IPS DF 19.7 (cell line): ENCODE data around the gene SMAP2.
"Not testable (repeated sequence)": the region's sequence is repeated elsewhere in the genome, so short reads cannot be mapped to it uniquely, and the experiment has no call there.

Experiments
- DNase-seq: peaks from one replicate; pipeline ENCODE4 v3.0.0-alpha.2; 2013; ENCODE audit warnings: low read depth, low spot score

Gene SMAP2

DNA sequence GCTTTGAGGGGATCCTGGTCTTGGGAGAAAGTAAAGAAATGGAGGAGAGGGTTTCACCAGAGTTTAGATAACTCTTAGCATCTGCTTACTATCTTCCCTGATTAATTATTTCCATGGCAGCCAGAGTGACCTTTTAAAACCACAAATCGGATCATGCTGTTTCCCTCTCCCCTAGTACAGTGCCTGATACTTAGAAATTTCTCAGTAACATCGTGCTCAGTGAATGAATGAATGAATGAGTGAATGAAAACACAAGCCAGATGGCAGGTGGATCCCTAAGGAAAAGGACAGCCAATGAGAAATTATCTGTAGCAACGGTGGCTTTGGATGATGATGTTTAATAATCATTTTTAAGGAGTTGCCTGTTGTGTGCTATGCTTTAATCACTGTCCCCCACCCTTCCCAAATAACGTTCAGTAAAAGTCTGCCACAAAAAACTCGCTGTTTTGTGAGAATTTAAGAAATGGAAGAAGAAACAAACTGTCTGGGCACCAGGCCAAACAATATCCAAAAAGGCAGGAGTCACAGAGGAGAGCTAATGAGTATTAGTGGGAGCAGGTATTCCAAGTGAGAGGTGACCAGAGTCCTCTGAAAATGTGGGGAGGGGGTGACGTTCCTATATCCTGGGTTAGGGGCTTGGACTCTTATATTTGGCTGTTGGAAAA, 737 bp upstream of the SMAP2 start:
- no peak for DNase-seq

DNA sequence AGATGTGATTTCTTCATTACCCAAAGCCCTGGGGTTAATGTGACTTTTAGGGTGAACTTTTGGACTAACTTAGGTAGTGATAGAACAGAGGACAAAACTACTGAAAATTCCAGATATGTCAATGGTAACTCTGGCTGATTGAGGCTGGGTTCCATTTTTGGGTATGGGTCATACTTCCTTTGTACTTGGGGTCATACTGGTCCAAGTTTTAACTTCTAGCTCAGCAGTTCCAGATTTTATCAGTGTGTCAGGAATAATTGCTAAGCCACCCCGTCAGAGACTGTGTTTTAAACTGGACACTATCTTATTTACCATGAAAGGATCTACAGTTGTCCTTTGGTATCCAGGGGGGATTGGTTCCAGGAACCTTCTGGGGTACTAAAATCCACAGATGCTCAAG, 4.0 kb downstream of the SMAP2 start:
- no peak for DNase-seq

DNA sequence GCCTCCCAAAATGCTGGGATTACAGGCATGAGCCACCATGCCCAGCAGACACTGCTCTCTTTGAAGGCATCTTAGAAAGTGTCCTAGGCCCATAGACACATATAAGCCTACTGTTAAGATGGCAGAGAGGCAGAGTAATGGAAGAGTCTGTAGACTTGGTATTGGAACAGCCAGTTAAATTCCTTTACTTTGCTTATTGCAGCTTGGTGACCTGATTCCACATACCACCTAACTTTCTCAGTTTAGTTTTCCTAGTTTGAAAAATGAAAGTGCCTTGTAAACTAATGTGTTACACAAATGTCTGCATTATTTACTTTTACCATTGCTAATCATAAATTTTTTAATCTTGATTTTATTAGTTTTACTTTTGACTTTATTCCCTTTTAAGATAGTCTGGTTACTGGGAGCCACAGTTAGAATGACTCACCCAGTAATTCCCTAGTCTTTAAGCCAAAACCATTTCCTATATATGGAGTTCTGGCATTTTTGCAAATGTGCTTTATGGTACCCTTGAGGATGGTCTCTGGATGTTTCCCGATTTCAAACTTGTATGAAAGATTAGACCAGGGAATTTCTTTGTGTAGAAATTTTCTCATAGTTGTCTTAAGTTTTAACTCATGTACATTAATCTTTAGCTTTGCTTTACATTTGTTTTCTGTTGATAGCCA, 6.4 kb downstream of the SMAP2 start:
- no peak for DNase-seq

DNA sequence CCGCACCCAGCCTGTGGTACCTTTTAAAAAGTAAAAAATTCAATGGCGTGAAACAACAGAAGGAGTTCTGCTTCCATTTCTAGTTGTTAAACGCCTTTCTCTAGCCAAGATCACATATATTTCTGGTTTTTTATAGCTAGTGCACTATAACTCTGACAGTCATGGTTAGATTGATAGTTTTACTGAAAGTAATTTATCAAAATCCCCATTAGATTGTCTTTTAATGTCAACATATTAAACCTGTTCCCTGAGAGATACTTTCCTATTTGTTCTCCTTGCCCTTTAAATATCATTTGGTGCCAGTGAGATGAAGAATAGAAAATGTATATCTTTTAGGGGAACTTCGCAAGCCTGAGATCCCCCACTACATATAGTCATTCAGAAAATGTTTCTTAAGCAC, 7.3 kb downstream of the SMAP2 start:
- DNase-seq = no peak

DNA sequence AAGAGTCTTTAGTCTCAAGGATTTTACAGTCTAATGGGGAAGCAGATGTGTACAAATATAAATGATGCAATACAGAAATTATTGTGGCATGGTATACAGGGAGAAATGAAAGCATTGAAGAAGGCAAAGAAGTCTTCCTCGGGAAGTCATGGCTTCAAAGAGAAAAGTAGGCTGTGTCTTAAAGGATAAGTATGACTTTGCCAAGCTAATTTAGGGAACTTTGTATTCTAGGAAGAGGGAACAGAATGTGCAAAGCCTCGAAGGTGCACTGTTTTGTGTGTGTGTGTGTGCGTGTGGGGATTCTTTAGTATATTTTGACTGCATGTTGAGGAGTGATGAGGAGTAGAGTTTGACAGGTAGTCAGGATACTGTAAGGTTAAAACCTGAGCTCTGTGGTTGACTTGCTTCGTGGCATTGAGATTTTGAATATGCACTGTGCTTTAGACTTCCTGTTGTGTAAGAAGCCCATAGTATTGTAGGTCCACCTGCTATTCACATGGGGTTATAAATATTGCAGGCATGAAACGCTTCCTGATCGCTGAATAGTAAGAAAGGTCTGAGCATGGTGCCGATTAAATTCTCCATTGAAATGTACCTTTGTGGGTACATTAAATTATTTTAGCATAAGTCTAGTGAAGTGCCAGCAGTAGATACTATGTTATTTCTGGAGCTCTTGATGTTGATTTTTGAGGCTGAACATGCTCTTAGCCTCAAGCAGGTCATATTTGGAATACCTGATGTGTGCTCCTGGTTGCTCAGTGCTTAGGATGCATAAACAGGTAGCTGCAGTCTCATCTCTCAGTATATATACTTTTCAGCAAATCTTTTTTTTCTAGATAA, 8.0 kb downstream of the SMAP2 start:
- DNase-seq = no peak

DNA sequence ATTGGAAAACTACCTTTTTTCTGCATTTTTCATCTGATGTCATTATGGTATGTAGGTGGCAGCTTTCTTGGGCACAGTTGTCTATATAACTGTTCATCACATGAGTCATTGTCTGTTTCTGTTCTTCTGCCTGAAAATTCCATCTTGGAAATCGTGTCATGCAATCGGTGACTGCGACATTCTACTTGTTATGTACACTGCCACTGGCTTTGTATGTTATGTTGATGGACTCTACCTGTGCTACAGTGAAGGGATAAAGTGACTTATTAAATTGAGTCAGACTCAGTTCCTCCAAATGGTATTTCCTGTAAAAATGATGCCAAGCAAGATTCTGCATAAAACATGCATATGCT, 8.6 kb downstream of the SMAP2 start:
- DNase-seq = no peak

DNA sequence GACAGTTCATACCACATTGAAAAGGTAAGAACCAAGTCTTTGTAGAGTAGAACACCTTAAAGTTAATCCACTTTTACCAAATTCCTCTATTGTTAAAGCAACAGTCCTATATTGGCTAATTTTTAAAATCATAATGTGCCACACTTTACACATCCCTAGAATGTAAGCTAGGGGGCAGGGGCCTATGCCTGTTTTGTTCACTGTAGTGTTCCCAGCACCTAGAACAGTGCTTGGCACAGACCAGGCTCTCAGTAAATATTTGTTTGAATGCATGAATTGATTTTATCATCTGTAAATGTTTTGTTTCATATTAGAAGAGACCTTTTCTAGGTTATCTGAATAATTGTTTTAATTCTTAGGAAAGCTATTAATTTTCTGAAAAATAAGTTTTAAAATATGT, 9.1 kb downstream of the SMAP2 start:
- DNase-seq = no peak

DNA sequence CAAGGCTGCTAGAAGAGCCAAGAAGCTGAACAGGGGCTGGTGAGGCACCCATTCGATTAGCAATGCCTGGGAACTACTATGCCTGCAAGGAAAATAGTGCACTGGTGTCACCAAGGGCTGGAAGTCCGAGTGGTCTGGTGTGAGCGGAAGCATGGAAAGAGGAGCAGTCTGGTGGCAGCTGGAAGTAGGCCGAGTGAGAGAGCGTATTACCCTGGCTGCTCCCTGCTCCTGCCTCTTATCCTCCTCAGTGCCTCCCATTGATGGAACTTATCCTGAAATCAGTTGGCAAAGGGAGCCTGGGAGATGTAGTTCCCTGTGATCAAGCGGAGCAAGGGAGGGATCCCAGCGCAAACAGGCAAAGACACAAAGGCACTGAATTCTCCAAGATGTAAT, 9.6 kb downstream of the SMAP2 start:
- no peak for DNase-seq

DNA sequence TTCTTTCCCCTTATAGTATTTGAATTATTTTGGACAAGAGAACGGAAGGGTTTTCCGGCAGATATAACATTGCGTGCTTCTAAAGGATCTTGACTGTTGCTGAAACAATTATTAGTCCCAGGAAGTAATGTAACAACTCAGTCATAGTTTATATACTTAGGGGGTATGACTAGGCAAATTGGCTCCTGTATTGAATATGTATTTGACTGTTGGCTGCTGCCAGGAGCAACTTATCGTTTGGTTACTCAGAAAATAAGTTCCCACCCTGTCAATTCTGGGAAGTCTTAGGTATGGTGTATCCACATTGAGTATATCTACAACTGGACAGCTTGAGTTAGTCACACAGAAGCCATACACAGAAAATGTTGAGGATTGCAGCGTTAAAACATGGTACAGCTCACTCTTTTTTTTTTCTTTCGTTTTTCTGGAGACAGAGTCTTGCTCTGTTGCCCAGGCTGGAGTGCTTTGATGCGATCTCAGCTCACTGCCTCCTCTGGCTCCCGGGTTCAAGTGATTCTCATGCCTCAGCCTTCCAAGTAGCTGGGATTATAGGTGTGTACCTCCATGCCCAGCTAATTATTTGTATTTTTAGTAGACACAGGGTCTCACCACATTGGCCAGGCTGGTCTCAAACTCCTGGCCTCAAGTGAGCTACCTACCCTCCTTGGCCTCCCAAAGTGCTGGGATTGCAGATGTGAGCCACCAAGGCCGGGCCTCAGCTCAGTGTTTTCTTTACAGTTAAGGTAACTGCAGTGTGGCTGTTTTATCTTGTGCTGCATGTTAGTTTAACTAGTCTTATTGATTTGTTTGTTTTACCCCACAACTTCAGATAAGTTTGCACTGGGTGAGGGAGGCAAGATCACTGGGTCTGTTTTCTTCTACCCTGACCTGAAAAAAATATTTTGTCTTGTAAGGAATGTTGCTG, 10.2 kb downstream of the SMAP2 start:
- DNase-seq = no peak

DNA sequence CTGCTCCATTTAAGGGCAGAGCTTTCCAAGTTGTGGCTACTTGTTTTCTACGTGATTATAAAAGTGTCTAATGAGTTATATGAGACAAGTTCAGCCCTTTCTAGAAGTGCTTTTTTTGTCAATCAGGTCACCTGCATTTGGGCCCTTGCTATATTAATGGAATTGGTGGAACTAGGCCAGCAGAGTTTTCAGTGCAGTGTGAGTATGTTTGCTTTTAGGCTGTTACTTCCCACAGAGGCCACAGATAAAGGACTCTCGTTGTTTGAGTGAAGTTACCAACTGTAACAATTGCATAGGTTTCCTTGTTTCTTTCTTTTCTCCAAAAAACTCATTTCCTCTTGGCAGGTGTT, 10.9 kb downstream of the SMAP2 start:
- DNase-seq = no peak

DNA sequence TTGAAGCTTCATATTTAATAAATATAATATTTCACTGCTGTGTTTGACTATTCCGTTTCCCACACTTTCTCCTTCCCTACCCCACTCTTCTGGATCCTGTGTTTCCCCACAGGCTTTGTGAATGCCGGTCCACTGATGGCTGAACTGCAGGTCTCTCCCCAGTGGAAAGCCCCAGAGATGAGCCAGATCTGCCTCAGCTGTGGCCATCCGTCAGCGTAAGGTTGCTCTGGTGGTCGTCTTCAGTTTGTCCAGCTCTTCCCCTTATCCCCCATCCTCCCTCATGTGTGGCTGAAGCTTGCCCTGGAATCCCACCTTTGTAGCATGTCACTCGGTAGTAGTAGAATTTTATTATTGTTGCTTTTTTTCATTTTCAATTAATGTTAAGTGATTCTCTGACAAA, 11.4 kb downstream of the SMAP2 start:
- no peak for DNase-seq

DNA sequence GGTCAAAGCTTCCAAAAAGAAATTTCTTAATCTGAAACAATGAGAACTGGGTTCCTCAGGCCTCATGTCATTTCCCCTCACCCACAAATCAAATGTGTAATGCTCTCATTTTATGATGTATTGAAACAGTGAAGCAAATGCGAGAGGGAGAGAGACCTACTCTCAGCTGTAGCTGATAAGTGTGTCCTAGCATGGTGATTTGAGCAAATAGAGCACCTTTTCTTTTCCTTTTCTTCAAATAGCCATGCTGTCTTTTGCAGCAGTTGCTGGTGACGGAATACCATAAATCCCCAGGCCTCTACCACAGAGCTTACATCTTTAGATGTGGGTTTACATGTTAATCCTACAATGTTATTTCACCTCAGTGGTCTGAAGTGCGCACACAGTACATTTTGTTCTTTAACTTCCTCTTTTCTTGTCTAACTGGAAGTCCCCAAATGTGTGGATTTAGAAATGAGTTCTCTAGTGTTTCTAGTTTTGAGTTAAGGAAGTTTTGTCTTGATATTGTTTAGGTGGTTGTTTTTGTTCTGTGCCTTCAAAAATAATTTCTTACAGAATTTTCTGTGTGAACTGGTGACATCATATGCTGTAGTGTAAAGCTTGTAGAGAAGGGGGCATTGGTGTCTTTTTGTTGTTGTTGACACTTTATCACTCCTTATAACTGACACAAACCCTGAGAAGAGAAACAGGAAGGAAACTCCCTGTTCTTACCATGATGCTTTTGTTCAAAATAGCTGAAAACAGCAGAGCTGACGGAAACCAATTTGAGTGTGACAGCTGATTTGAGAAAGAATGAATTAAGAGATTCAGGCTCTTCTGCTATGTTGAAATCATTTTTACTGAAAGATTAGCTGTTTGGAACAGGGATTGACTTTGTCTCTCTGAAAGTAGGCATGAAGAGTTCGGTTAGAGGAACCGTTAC, 12.2 kb downstream of the SMAP2 start:
- no peak for DNase-seq

DNA sequence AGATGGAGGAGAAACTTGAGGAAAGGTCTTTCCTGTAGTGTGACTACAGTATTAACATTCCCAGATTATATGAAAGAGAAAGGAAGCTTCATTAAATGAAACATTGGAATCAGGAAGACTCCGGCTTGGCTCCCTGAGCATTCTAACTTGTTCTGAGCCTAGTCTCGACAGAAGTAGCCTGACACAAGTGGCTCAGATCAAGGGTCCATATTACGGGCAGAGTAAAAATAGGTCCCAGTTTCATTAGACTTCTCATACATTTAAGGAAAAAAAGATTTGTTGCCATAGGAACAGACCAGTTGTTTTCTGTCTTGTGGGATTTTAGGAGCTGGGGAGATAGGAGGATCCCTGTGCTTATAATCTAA, 12.8 kb downstream of the SMAP2 start:
- DNase-seq = no peak

DNA sequence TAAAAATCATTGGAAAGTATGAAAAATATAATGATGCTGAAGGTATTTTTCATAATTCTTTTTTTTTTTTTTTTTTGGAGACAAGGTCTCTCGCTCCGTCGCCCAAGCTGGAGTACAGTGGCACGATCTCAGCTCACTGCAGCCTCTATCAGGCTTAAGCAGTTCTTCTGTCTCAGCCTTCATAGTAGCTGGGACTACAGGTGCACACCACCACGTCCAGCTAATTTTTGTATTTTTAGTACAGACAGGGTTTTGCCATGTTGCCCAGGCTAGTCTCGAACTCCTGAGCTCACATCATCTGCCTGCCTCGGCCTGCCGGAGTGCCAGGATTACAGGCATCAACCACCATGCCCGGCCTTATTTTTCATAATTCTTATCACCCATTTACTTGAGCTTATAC, 13.3 kb downstream of the SMAP2 start:
- DNase-seq = no peak

DNA sequence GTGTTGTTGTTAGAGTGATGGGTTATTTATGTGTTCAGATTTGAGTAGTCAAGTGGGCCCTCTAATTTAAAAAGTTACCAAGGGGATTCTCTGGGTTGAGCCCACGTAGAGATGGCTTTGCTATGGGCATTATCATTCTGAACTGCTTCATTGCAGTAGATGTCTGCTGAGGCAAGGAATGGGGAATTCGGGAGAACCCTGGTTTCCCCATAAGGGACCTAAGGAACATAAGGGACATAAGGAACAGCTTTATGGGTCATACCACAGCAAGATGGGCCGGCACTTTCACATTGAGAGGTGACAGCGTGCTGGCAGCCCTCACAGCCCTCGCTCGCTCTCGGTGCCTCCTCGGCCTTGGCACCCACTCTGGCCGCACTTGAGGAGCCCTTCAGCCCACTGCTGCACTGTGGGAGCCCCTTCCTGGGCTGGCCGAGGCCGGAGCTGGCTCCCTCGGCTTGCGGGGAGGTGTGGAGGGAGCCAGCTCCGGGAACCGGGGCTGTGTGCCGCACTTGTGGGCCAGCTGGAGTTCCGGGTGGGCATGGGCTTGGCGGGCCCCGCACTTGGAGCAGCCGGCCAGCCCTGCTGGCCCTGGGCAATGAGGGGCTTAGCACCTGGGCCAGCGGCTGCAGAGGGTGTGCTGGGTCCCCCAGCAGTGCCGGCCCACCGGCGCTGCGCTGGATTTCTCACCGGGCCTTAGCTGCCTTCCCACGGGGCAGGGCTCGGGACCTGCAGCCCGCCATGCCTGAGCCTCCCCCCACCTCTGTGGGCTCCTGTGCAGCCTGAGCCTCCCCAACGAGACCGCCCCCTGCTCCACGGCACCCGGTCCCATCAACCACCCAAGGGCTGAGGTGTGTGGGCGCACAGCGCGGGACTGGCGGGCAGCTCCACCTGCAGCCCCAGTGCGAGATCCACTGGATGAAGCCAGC, 14.1 kb downstream of the SMAP2 start:
- not testable (repeated sequence) for DNase-seq

DNA sequence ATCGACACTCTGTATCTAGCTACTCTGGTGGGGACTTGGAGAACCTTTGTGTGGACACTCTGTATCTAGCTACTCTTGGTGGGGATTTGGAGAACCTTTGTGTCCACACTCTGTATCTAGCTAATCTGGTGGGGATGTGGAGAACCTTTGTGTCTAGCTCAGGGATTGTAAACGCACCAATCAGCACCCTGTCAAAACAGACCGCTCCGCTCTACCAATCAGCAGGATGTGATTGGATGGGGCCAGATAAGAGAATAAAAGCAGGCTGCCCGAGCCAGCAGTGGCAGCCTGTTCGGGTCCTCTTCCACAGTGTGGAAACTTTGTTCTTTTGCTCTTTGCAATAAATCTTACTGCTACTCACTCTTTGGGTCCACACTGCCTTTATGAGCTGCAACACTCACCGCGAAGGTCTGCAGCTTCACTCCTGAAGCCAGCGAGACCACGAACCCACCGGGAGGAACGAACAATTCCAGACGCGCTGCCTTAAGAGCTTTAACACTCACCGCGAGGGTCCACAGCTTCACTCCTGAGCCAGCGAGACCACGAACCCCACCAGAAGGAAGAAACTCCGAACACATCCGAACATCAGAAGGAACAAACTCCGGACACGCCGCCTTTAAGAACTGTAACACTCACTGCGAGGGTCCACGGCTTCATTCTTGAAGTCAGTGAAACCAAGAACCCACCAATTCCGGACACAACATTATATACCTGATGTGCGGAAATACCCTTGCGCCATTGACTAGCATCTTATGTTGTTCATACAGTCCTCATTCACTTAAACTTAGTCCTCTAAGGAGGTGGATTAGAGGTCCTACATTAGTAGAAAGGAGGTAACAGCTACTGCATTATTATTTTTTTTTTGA, 15.2 kb downstream of the SMAP2 start:
- not testable (repeated sequence) for DNase-seq

DNA sequence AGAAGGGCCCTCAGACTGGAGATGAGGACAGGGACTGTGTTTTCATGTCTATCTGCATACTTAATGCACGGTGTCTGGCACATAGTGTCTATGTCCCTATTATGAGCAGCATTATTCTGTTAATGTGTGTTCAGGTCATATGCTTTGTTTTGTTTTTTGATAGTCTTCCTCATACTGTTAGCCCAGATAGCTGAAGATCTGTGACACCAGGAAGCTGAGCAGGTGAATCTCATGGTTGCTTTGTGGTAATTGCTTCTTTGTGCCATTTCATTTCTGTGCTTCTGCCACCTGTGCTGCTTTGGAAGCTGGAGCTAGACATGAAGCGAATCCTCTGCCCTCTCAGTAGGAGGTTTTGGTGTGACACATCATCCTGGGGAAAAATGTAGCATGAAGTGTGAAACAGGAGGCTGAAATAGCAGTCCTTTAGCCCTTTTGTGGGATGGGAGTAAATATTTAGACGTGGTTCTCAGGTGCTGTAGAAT, 15.8 kb downstream of the SMAP2 start:
- DNase-seq = no peak

DNA sequence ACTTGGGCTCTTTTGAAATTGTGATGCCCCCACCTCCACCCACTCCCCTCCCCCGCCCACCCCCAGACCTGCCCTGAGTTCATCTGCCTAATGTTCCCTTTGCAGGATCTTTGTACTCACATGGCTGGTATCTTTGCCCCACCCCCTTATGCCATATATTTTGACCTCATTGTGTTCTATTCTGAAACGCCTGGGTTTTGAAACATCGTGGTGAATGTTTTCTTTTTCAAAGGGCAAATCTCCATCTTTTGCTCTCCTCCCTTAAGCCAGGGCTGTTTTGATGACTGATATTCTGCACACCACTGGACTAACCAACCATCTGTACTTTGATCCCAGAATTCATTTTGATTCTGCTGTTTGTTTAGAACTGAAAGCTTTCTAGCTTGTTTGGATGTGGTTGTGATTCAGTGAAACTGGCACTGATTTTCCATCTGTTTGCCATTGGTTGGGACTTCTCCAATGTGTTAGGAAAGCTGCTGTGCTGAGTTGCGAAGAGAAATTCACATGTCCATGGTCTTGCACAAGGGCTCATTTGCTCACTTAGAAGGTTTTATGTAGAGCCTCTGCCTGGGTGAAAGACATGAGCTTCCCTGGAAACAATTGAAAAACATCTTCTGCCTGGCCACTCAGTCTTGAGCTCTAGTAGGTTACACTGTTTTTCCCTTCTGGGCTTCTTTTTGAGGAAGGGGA, 16.5 kb downstream of the SMAP2 start:
- no peak for DNase-seq
